Measurements from ENCODE around the gene MYORG.
"Not testable (repeated sequence)": the region's sequence is repeated elsewhere in the genome, so short reads cannot be mapped to it uniquely, and the experiment has no call there.

GRCh38 chr9:34338079-34338478 is 38.6 kb downstream of the MYORG start:
- TF ChIP-seq CTCF, EP300 (IDR thresholded peaks at IDR 0.05): not testable (repeated sequence)
